HCT116 (cell line): Measurements from ENCODE around the gene BRINP3.

Experiments
- CBX3 ChIP-seq: IDR thresholded peaks from 2 replicates; pipeline ENCODE4 v1.6.1; 2012; ENCODE audit warnings: low read depth
- CTCF ChIP-seq, 3 experiments: fragments of 200-600 bp in 1 of 3; sonication (generic) in 1 of 3; IDR thresholded peaks in 2 of 3; conservative IDR thresholded peaks in 1 of 3; 2 replicates each; pipeline ENCODE4 v1.5.1; 2012 to 2017; ENCODE audit warnings: low read depth in 2 of 3, low read length in 2 of 3, antibody characterized with exemption in 1 of 3, borderline replicate concordance in 1 of 3, control low read depth in 1 of 3, mild to moderate bottlenecking in 1 of 3, mixed read lengths in 1 of 3, mixed run types in 1 of 3, moderate library complexity in 1 of 3; ENCODE audit not compliant: insufficient read depth in 1 of 3
- EZH2 ChIP-seq: fragments of 200-600 bp; sonication (generic); IDR thresholded peaks from 2 replicates; pipeline ENCODE4 v1.6.1; 2017; ENCODE audit warnings: antibody characterized with exemption, mixed run types
- EZH2phosphoT487 ChIP-seq: fragments of 200-600 bp; IDR thresholded peaks from 2 replicates; pipeline ENCODE4 v1.6.1; 2018; ENCODE audit warnings: antibody characterized with exemption, borderline replicate concordance
- JUND ChIP-seq: IDR thresholded peaks from 2 replicates; pipeline ENCODE4 v1.6.1; 2012
- POLR2A ChIP-seq: IDR thresholded peaks from 2 replicates; pipeline ENCODE4 v1.7.0; 2011; ENCODE audit warnings: borderline replicate concordance; ENCODE audit not compliant: insufficient read depth, insufficient read length; ENCODE audit errors: extremely low read depth
- POLR2AphosphoS5 ChIP-seq: IDR thresholded peaks from 2 replicates; pipeline ENCODE4 v1.6.1; 2011; ENCODE audit warnings: mild to moderate bottlenecking, low read depth, low read length, moderate library complexity
- RAD21 ChIP-seq: IDR thresholded peaks from 2 replicates; pipeline ENCODE4 v1.6.1; 2012; ENCODE audit warnings: low read depth, mild to moderate bottlenecking
- SIN3A ChIP-seq: IDR thresholded peaks from 2 replicates; pipeline ENCODE4 v1.6.1; 2012; ENCODE audit warnings: low read depth
- SRF ChIP-seq: IDR thresholded peaks from 2 replicates; pipeline ENCODE4 v1.6.1; 2012; ENCODE audit warnings: low read depth
- TCF7L2 ChIP-seq: IDR thresholded peaks from 2 replicates; pipeline ENCODE4 v1.7.0; 2011; ENCODE audit warnings: borderline replicate concordance, inconsistent platforms; ENCODE audit not compliant: insufficient read depth, insufficient read length; ENCODE audit errors: extremely low read depth
- ZNF274 ChIP-seq: fragments of 200-500 bp; sonication (Bioruptor generic); IDR thresholded peaks from 2 replicates; pipeline ENCODE4 v1.6.1; 2014; ENCODE audit warnings: mild to moderate bottlenecking, low read depth, low read length, inconsistent platforms
- TF ChIP-seq, protein P1 (sequence below): IDR thresholded peaks from 2 replicates; pipeline ENCODE4 v1.6.1; 2012

DNA sequence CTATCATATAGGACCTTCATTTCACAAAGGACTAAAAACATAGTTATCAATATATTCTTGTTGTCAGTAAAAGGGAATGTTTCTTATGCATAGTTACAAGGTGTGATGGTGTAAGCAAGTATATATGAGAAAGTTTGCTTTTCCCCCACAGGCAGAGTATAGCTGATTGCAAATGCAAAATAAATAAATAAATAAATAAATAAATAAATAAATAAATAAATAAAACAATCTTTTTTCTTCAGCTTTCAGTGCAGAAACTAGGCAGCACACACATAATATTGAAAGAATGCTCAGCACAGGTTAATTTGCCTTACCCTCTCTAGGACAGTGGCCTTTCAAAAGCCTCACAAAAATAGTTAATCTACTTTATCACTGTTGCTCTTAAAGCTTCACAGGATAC lies 138.8 kb downstream of the BRINP3 start:
- no peak for TF ChIP-seq ZNF274
- no peak for TF ChIP-seq JUND
- no peak for TF ChIP-seq CTCF (IDR thresholded peaks at IDR 0.05 in 2 of 3, conservative IDR thresholded peaks at IDR 0.05 in 1 of 3; ENCODE audit: borderline replicate concordance in 1 of 3, insufficient read depth in 1 of 3, low read depth in 2 of 3, low read length in 2 of 3)
- no peak for TF ChIP-seq POLR2A
- TF ChIP-seq SRF, result no peak
- no peak for TF ChIP-seq EZH2
- no peak for TF ChIP-seq RAD21
- TF ChIP-seq, protein P1, sequence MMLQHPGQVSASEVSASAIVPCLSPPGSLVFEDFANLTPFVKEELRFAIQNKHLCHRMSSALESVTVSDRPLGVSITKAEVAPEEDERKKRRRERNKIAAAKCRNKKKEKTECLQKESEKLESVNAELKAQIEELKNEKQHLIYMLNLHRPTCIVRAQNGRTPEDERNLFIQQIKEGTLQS, result no peak
- no peak for TF ChIP-seq EZH2phosphoT487
- TF ChIP-seq TCF7L2, result no peak
- no peak for TF ChIP-seq SIN3A
- no peak for TF ChIP-seq POLR2AphosphoS5
- TF ChIP-seq CBX3, result no peak
